PC-3 (cell line): Measurements from ENCODE around the gene BRD8. TPM values are rescaled to one million over a fixed set of nuclear protein-coding genes. Genes with fewer than 3 reads are reported as not detected.

Experiments used
- ATAC-seq: fragments of 200-7000 bp; cut with Tn5 transposase; 2 replicates; pipeline ENCODE4 v1.9.1; 2020; ENCODE audit warnings: mild to moderate bottlenecking, moderate library complexity
- BruUV-seq: library from RNA; stranded (reverse); fragments of 400-500 nt; replicated peaks from 2 replicates; lab custom pipeline; 2021; lab: Mats Ljungman, UMichigan
- CTCF ChIA-PET: fragments of 300-600 bp; sonication (Branson Sonifier 250); formaldehyde crosslinking; loops from one replicate; lab custom pipeline; 2022; ENCODE audit warnings: antibody characterized with exemption; lab: Charles Lee
- POLR2A ChIA-PET: fragments of 300-600 bp; sonication (Branson Sonifier 250); formaldehyde crosslinking; loops from one replicate; lab custom pipeline; 2022; ENCODE audit warnings: antibody characterized with exemption; ENCODE audit not compliant: unreplicated experiment; lab: Charles Lee
- DNase-seq: peaks from one replicate; pipeline ENCODE4 v3.0.0-alpha.2; 2015
- H2AFZ ChIP-seq: fragments of 300-600 bp; sonication (generic); 2 replicates; pipeline ENCODE4 v1.6.0; 2016; ENCODE audit warnings: antibody characterized with exemption, low read length
- H3F3A ChIP-seq: fragments of 300-600 bp; sonication (generic); one replicate; pipeline ENCODE4 v1.6.0; 2017; ENCODE audit warnings: antibody characterized with exemption, low read length, control low read depth, mild to moderate bottlenecking; ENCODE audit not compliant: unreplicated experiment
- H3K27ac ChIP-seq: fragments of 300-600 bp; sonication (generic); 2 replicates; pipeline ENCODE4 v1.5.1; 2016; ENCODE audit warnings: mild to moderate bottlenecking, low read length
- H3K27me3 ChIP-seq: fragments of 300-600 bp; sonication (generic); 2 replicates; pipeline ENCODE4 v1.6.1; 2016; ENCODE audit warnings: low read length, mixed read lengths
- H3K36me3 ChIP-seq: fragments of 300-600 bp; sonication (generic); 2 replicates; pipeline ENCODE4 v1.6.1; 2016; ENCODE audit warnings: low read depth, mixed run types, low read length, mixed read lengths
- H3K4me1 ChIP-seq: fragments of 300-600 bp; sonication (generic); 2 replicates; pipeline ENCODE4 v1.5.1; 2016; ENCODE audit warnings: low read length; ENCODE audit not compliant: insufficient read depth
- H3K4me2 ChIP-seq: fragments of 300-600 bp; sonication (generic); 2 replicates; pipeline ENCODE4 v1.6.0; 2016; ENCODE audit warnings: low read length
- H3K4me3 ChIP-seq: fragments of 300-600 bp; sonication (generic); 2 replicates; pipeline ENCODE4 v1.5.1; 2016; ENCODE audit warnings: mild to moderate bottlenecking, low read length, mixed read lengths
- H3K79me2 ChIP-seq: fragments of 300-600 bp; sonication (generic); 2 replicates; pipeline ENCODE4 v1.6.1; 2017; ENCODE audit warnings: low read length, mixed read lengths
- H3K9ac ChIP-seq: fragments of 300-600 bp; sonication (generic); 2 replicates; pipeline ENCODE4 v1.6.0; 2016; ENCODE audit warnings: mild to moderate bottlenecking, low read length
- H3K9me2 ChIP-seq: fragments of 300-600 bp; sonication (generic); replicated peaks from 2 replicates; pipeline ENCODE4 v1.6.1; 2016; ENCODE audit warnings: mixed run types, low read length, mixed read lengths
- H3K9me3 ChIP-seq: fragments of 300-600 bp; sonication (generic); 2 replicates; pipeline ENCODE4 v1.6.1; 2016; ENCODE audit warnings: low read length, mixed read lengths
- H4K20me1 ChIP-seq: fragments of 300-600 bp; sonication (generic); 2 replicates; pipeline ENCODE4 v1.6.1; 2016; ENCODE audit warnings: low read length, mixed read lengths
- CTCF ChIP-seq: fragments of 300-600 bp; sonication (generic); conservative IDR thresholded peaks from 2 replicates; pipeline ENCODE4 v1.5.1; 2017; ENCODE audit warnings: antibody characterized with exemption, low read depth, mild to moderate bottlenecking, low read length
- EZH2 ChIP-seq: fragments of 300-600 bp; sonication (generic); IDR thresholded peaks from one replicate; pipeline ENCODE4 v1.6.1; 2017; ENCODE audit warnings: antibody characterized with exemption, mild to moderate bottlenecking, low read length; ENCODE audit not compliant: unreplicated experiment
- EZH2phosphoT487 ChIP-seq: fragments of 300-600 bp; sonication (generic); IDR thresholded peaks from 2 replicates; pipeline ENCODE4 v1.6.1; 2018; ENCODE audit warnings: mild to moderate bottlenecking, antibody characterized with exemption, low read length, borderline replicate concordance
- intact Hi-C: fragments of 100-400 bp; cut with micrococcal nuclease; formaldehyde crosslinking; loops from 2 replicates; pipeline ENCODE4 v1.9.0; 2023
- total RNA-seq: library from RNA; depleted of rRNA; stranded (reverse); fragments of >200 nt; gene quantifications from 2 replicates; pipeline ENCODE4 v1.2.3, GENCODE V29; 2014

Gene BRD8
- total RNA-seq, 1 experiment from 2014 or later: 35.6 TPM

- Histone ChIP-seq H3K27ac (peak overlapping the region; percentile 77), H3K9me3 (no peaks in the 10 kb centered on the region), H4K20me1 (no peaks in the 10 kb centered on the region), H3K79me2 (no peaks in the 10 kb centered on the region), H3K27me3 (no peaks in the 10 kb centered on the region), H3F3A (no peaks in the 10 kb centered on the region), H3K9me2 (no peaks in the 10 kb centered on the region), H3K4me2 (peak overlapping the region; percentile 44), H3K4me3 (no peak overlapping the region), H2AFZ (no peak overlapping the region), H3K4me1 (peaks cover 16% of the 10 kb centered on the region; the same call in 1 of the 2 replicates), H3K9ac (peak overlapping the region; percentile 28; the same call in 1 of the 2 replicates), H3K36me3 (no peaks in the 10 kb centered on the region)
- DNase-seq: peak; percentile 65
- BruUV-seq: no TSS peak
- TF ChIP-seq EZH2: no peak
- no peak for TF ChIP-seq CTCF
- TF ChIP-seq EZH2phosphoT487: no peak
- ATAC-seq: peak; percentile 83
- intact Hi-C loops: loop anchor here (2.0 kb wide), 1 partner anchor 16 kb away; no protein-coding TSS in a partner anchor
- ChIA-PET POLR2A (no interaction called here), CTCF (interaction anchor here (0.6 to 1.0 kb wide), 3 partner anchors 43 to 92 kb away, joined by 3 to 12 read pairs (median 3); no protein-coding TSS in a partner anchor)
Measured at GRCh38 chr5:138128334-138128733, 50.1 kb downstream of the BRD8 start.

DNA sequence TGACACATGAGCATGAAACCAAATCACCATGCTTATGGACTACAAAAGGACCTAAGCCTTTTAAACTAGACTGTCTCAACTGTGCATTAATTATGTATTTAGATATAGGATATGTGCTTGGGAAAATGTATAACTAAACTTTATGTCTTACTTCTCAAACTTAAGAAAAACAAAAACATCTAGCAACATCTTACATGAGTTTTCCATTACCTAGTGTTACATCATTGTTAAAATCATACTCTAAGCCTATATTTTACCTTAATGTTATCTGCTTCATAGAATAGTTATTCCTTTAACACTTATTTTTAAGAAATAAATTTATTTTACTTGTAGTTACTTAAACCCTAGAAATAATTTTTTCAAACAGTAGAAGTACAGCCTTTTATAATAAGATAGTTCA, 63.2 kb downstream of the BRD8 start:
- no peak overlapping the region for H3K4me3 ChIP-seq
- no peaks in the 10 kb centered on the region for H4K20me1 ChIP-seq
- no peaks in the 10 kb centered on the region for H3K27me3 ChIP-seq
- H3K9ac ChIP-seq: no peak overlapping the region
- TF ChIP-seq EZH2: no peak
- TF ChIP-seq EZH2phosphoT487: no peak
- no peak for TF ChIP-seq CTCF
- ChIA-PET POLR2A (no interaction called here), CTCF (no interaction called here)
- H2AFZ ChIP-seq: no peak overlapping the region
- peaks cover 7% of the 10 kb centered on the region; the same call in 1 of the 2 replicates for H3K4me1 ChIP-seq
- DNase-seq: no peak
- no peak overlapping the region for H3K4me2 ChIP-seq
- no peak for ATAC-seq
- no peak overlapping the region for H3K27ac ChIP-seq
- intact Hi-C loops: no loop called here
- no peaks in the 10 kb centered on the region for H3K36me3 ChIP-seq
- H3K9me3 ChIP-seq: no peaks in the 10 kb centered on the region
- H3K79me2 ChIP-seq: no peaks in the 10 kb centered on the region
- H3K9me2 ChIP-seq: no peaks in the 10 kb centered on the region
- no TSS peak for BruUV-seq
- H3F3A ChIP-seq: no peaks in the 10 kb centered on the region

DNA sequence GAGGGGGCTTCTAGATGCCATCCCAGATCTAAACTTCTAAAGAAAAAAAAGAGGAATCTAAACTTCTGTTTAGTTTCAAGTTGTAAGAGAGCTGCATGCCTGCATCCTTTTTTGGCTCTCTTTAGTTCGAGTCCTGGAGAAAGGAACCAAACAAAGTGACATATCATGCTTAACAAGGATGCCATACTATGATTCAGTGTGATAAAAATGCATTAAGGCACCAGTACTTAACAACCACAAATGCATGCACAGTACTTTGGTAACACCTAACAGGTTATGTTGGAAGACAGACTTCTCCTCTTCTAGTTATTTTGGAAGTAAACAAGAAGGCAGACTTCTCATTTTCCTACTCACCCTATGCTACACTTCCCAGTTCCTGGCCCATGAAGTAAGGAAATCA, 66.5 kb downstream of the BRD8 start:
- Histone ChIP-seq H3K9me3 (no peaks in the 10 kb centered on the region), H4K20me1 (no peaks in the 10 kb centered on the region), H3K27me3 (no peaks in the 10 kb centered on the region), H3K4me2 (peak overlapping the region; percentile 48; the same call in 1 of the 2 replicates), H3K27ac (no peak overlapping the region), H3F3A (no peaks in the 10 kb centered on the region), H3K79me2 (no peaks in the 10 kb centered on the region), H3K36me3 (no peaks in the 10 kb centered on the region), H3K4me1 (peaks cover 16% of the 10 kb centered on the region; the same call in 1 of the 2 replicates), H2AFZ (no peak overlapping the region), H3K4me3 (no peak overlapping the region), H3K9me2 (no peaks in the 10 kb centered on the region), H3K9ac (no peak overlapping the region)
- ATAC-seq (peak; percentile 79), DNase-seq (peak; percentile 55)
- CTCF ChIA-PET: no interaction called here
- POLR2A ChIA-PET: no interaction called here
- TF ChIP-seq CTCF (no peak), EZH2 (no peak), EZH2phosphoT487 (no peak)
- intact Hi-C loops: loop anchor here (2.0 kb wide), 1 partner anchor 17 kb away; no protein-coding TSS in a partner anchor
- BruUV-seq: no TSS peak
